Bronchus fibroblast of lung (primary cell): Measurements from ENCODE around the gene SEC61A1. TPM values are rescaled to one million over a fixed set of nuclear protein-coding genes. Genes with fewer than 3 reads are reported as not detected.

Experiments used
- total RNA-seq: library from RNA; depleted of rRNA; stranded (reverse); fragments of >200 nt; gene quantifications from 2 replicates; pipeline ENCODE4 v1.2.3, GENCODE V29; 2015

SEC61A1 gene
- total RNA-seq: 256 and 265 TPM in 2 replicates

DNA sequence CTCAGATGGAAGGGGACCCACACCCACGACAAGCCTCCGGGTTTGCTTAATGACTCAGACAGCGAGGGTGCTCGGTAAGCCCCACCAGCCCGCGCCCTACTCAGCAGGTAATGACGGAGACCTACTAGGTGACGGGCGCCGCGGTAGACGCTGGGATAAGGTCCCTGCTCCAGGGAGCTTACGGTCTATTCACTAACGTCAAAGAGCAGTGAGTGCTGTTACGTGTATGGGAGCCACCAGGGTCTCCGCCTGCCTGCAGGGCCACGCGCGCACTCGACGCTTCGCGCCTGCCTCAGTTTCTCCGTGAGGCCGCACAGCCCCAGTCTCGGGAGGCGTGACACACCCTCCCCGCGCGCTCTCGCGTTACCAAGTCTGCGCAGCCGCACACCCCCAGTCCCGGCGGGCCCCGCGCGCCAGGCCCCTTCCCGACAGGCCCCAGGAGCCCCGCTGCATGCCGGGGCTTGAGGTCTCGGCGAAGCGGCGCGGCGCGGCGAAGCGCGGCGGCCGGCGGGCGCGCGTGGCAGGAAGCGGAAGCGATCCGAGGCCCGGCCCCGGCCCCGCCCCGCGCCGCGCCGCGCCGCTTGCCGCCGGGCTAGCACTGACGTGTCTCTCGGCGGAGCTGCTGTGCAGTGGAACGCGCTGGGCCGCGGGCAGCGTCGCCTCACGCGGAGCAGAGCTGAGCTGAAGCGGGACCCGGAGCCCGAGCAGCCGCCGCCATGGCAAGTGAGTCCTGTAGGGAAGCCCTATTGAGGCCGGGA, at the start of gene SEC61A1:
TSS of gene SEC61A1 (plus strand) at position 601 of the 758 bp plus-strand sequence. CDS start at position 717, 116 bp downstream.

Other genes with a start within 250 kb of the SEC61A1 start
- gene MGLL, start 229.9 kb upstream of the SEC61A1 start, total RNA-seq: 49.4 and 49.8 TPM in 2 replicates
- gene KBTBD12, start 137.2 kb upstream of the SEC61A1 start, total RNA-seq: not detected in 2 replicates
- 89.3 and 91.7 TPM in 2 replicates for gene RUVBL1, start 71.4 kb downstream of the SEC61A1 start, total RNA-seq
- 16.1 and 18.9 TPM in 2 replicates for gene EEFSEC, start 101.0 kb downstream of the SEC61A1 start, total RNA-seq